GM12878 (cell line): ENCODE measurements around the gene RPS8.

Source experiments
- FOXK2 ChIP-seq: fragments of 450-650 bp; IDR thresholded peaks from 2 replicates; pipeline ENCODE4 v1.6.1; 2017; ENCODE audit warnings: mild to moderate bottlenecking, moderate library complexity
- JUND ChIP-seq: IDR thresholded peaks from 2 replicates; pipeline ENCODE4 v1.6.1; 2012; ENCODE audit warnings: low read depth, mild to moderate bottlenecking, low read length, improper control_type of control experiment, moderate library complexity
- MYC ChIP-seq: IDR thresholded peaks from 2 replicates; pipeline ENCODE4 v1.6.1; 2011; ENCODE audit warnings: mild to moderate bottlenecking, low read length, moderate library complexity, inconsistent platforms; ENCODE audit not compliant: insufficient read depth, insufficient replicate concordance, insufficient read length, severe bottlenecking
- PML ChIP-seq: IDR thresholded peaks from 2 replicates; pipeline ENCODE4 v1.6.1; 2012; ENCODE audit warnings: low read length, inconsistent platforms
- RCOR1 ChIP-seq: conservative IDR thresholded peaks from 2 replicates; pipeline ENCODE4 v1.6.1; 2012; ENCODE audit warnings: low read depth, low read length, improper control_type of control experiment
- TF ChIP-seq, protein P1 (sequence below): fragments of 450-650 bp; IDR thresholded peaks from 2 replicates; pipeline ENCODE4 v1.6.1; 2016; ENCODE audit warnings: mild to moderate bottlenecking, moderate library complexity, borderline replicate concordance
- TF ChIP-seq, protein P2 (sequence below): fragments of 450-650 bp; IDR thresholded peaks from 2 replicates; pipeline ENCODE4 v1.6.1; 2018; ENCODE audit warnings: mild to moderate bottlenecking, low read depth, moderate library complexity; ENCODE audit not compliant: partially characterized antibody
- TF ChIP-seq, protein P3 (sequence below), 3 experiments: IDR thresholded peaks in 2 of 3; conservative IDR thresholded peaks in 1 of 3; 2 replicates each; pipeline ENCODE4 v1.5.1; 2011; ENCODE audit warnings: low read depth in 3 of 3, low read length in 3 of 3, mild to moderate bottlenecking in 3 of 3, control low read depth in 2 of 3, moderate library complexity in 2 of 3, inconsistent platforms in 1 of 3, mixed read lengths in 1 of 3; ENCODE audit not compliant: control insufficient read depth in 2 of 3, insufficient read depth in 1 of 3; ENCODE audit errors: extremely low read depth in 1 of 3

DNA sequence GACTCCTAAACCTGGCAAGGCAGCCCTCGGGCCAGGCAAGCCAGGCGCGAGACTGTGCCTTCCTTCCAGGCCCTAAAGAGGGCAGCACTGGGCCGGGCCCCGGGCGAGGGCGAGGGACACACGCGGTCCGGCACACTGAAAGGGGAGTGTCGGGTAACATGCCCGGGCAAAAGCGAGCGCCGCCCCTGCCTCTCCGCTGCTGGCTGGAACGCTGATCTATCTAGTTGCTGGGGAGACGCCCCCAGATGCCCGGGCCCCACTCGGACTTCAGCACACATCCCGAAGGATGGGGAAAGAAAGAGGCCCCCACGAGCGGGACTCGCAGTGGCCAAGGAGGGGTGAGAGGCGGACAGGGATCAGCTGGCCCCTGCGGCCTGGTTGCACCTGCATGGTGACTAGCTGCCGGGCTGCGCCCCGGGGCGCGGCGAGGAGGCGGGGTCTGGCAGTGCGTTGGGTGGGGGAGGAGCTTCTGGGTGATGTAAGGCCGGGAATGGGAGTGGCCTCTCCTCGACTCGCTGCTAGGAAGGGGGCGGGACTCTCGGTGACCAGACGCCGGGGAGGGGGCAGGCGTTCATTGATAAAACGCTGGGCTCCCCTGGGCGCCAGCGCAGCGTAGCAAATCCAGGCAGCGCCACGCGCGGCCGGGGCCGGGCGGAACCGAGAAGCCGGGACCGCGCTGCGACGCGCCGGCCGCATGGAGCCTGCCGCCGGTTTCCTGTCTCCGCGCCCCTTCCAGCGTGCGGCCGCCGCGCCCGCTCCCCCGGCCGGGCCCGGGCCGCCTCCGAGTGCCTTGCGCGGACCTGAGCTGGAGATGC, 24.6 kb downstream of the RPS8 start, which contains the start of gene PLK3:
- TF ChIP-seq, protein P1, sequence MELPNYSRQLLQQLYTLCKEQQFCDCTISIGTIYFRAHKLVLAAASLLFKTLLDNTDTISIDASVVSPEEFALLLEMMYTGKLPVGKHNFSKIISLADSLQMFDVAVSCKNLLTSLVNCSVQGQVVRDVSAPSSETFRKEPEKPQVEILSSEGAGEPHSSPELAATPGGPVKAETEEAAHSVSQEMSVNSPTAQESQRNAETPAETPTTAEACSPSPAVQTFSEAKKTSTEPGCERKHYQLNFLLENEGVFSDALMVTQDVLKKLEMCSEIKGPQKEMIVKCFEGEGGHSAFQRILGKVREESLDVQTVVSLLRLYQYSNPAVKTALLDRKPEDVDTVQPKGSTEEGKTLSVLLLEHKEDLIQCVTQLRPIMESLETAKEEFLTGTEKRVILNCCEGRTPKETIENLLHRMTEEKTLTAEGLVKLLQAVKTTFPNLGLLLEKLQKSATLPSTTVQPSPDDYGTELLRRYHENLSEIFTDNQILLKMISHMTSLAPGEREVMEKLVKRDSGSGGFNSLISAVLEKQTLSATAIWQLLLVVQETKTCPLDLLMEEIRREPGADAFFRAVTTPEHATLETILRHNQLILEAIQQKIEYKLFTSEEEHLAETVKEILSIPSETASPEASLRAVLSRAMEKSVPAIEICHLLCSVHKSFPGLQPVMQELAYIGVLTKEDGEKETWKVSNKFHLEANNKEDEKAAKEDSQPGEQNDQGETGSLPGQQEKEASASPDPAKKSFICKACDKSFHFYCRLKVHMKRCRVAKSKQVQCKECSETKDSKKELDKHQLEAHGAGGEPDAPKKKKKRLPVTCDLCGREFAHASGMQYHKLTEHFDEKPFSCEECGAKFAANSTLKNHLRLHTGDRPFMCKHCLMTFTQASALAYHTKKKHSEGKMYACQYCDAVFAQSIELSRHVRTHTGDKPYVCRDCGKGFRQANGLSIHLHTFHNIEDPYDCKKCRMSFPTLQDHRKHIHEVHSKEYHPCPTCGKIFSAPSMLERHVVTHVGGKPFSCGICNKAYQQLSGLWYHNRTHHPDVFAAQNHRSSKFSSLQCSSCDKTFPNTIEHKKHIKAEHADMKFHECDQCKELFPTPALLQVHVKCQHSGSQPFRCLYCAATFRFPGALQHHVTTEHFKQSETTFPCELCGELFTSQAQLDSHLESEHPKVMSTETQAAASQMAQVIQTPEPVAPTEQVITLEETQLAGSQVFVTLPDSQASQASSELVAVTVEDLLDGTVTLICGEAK = no peak; the same call in 1 of the 2 replicates
- TF ChIP-seq FOXK2 = peak; percentile 44; the same call in 1 of the 2 replicates
- TF ChIP-seq, protein P2, sequence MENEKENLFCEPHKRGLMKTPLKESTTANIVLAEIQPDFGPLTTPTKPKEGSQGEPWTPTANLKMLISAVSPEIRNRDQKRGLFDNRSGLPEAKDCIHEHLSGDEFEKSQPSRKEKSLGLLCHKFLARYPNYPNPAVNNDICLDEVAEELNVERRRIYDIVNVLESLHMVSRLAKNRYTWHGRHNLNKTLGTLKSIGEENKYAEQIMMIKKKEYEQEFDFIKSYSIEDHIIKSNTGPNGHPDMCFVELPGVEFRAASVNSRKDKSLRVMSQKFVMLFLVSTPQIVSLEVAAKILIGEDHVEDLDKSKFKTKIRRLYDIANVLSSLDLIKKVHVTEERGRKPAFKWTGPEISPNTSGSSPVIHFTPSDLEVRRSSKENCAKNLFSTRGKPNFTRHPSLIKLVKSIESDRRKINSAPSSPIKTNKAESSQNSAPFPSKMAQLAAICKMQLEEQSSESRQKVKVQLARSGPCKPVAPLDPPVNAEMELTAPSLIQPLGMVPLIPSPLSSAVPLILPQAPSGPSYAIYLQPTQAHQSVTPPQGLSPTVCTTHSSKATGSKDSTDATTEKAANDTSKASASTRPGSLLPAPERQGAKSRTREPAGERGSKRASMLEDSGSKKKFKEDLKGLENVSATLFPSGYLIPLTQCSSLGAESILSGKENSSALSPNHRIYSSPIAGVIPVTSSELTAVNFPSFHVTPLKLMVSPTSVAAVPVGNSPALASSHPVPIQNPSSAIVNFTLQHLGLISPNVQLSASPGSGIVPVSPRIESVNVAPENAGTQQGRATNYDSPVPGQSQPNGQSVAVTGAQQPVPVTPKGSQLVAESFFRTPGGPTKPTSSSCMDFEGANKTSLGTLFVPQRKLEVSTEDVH = no peak
- no peak for TF ChIP-seq JUND
- TF ChIP-seq, protein P3, sequence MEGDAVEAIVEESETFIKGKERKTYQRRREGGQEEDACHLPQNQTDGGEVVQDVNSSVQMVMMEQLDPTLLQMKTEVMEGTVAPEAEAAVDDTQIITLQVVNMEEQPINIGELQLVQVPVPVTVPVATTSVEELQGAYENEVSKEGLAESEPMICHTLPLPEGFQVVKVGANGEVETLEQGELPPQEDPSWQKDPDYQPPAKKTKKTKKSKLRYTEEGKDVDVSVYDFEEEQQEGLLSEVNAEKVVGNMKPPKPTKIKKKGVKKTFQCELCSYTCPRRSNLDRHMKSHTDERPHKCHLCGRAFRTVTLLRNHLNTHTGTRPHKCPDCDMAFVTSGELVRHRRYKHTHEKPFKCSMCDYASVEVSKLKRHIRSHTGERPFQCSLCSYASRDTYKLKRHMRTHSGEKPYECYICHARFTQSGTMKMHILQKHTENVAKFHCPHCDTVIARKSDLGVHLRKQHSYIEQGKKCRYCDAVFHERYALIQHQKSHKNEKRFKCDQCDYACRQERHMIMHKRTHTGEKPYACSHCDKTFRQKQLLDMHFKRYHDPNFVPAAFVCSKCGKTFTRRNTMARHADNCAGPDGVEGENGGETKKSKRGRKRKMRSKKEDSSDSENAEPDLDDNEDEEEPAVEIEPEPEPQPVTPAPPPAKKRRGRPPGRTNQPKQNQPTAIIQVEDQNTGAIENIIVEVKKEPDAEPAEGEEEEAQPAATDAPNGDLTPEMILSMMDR (IDR thresholded peaks at IDR 0.05 in 2 of 3, conservative IDR thresholded peaks at IDR 0.05 in 1 of 3; ENCODE audit: control insufficient read depth in 2 of 3, extremely low read depth in 1 of 3, insufficient read depth in 1 of 3, low read depth in 3 of 3, low read length in 3 of 3) = peak; percentile 92 to 97 (median 95)
- TF ChIP-seq MYC = peak; percentile 73
- TF ChIP-seq RCOR1 = no peak
- no peak for TF ChIP-seq PML
